ENCODE measurements around the gene PRX. TPM values are rescaled to one million over a fixed set of nuclear protein-coding genes. Genes with fewer than 3 reads are reported as not detected.

PRX gene
- total RNA-seq, 4 donors from 2014 or later = 454 to 667 (median 548) TPM

- no peak for DNase-seq (ENCODE audit: low spot score in 2 of 2)
- TF ChIP-seq EP300 (IDR thresholded peaks at IDR 0.05) (no peak), CTCF (IDR thresholded peaks at IDR 0.05) (no peak), POLR2A (IDR thresholded peaks at IDR 0.05) (no peak)
- H3K27me3 ChIP-seq = no peaks in the 10 kb centered on the region
- H3K9me3 ChIP-seq = no peaks in the 10 kb centered on the region
- H3K36me3 ChIP-seq = no peaks in the 10 kb centered on the region
- WGBS, 2 donors = 90 to 95% methylated on average over 33 of the region's 33 CpGs
- H3K4me1 ChIP-seq = no peaks in the 10 kb centered on the region
- no peak overlapping the region for H3K27ac ChIP-seq
- no peak overlapping the region for H3K4me3 ChIP-seq
These were observed 23.6 kb downstream of the PRX start for GRCh38 chr19:40389404-40390083.

GRCh38 chr19:40388481-40388880, 24.7 kb downstream of the PRX start:
- H3K36me3 ChIP-seq = no peaks in the 10 kb centered on the region
- DNase-seq (ENCODE audit: low spot score in 2 of 2) = no peak
- TF ChIP-seq EP300 (IDR thresholded peaks at IDR 0.05) = no peak
- no peak for TF ChIP-seq POLR2A (IDR thresholded peaks at IDR 0.05)
- no peak for TF ChIP-seq CTCF (IDR thresholded peaks at IDR 0.05)
- H3K9me3 ChIP-seq = no peaks in the 10 kb centered on the region
- no peaks in the 10 kb centered on the region for H3K4me1 ChIP-seq
- H3K27me3 ChIP-seq = no peaks in the 10 kb centered on the region
- H3K4me3 ChIP-seq = no peak overlapping the region
- H3K27ac ChIP-seq = no peak overlapping the region
- WGBS, 2 donors = 71 to 74% methylated on average over 3 of the region's 3 CpGs

- no peaks in the 10 kb centered on the region for H3K9me3 ChIP-seq
- no peaks in the 10 kb centered on the region for H3K27me3 ChIP-seq
- no peak for DNase-seq (ENCODE audit: low spot score in 2 of 2)
- no peak overlapping the region for H3K4me3 ChIP-seq
- no peaks in the 10 kb centered on the region for H3K36me3 ChIP-seq
- H3K27ac ChIP-seq = no peak overlapping the region
- H3K4me1 ChIP-seq = peaks cover 0 to 4% (median 0%) of the 10 kb centered on the region in 4 donors
- 91 to 94% methylated on average over 10 of the region's 10 CpGs for WGBS, 2 donors
- no peak for TF ChIP-seq EP300 (IDR thresholded peaks at IDR 0.05)
- TF ChIP-seq POLR2A (IDR thresholded peaks at IDR 0.05) = no peak
- no peak for TF ChIP-seq CTCF (IDR thresholded peaks at IDR 0.05)
These were observed 26.0 kb downstream of the PRX start for GRCh38 chr19:40387155-40387554.

- Histone ChIP-seq H3K27ac (peak overlapping the region in 1 of 4 donors; percentile 20), H3K4me3 (no peak overlapping the region), H3K36me3 (peaks cover 0 to 27% (median 0%) of the 10 kb centered on the region in 3 donors), H3K9me3 (no peaks in the 10 kb centered on the region), H3K4me1 (peaks cover 0 to 4% (median 0%) of the 10 kb centered on the region in 4 donors), H3K27me3 (no peaks in the 10 kb centered on the region)
- TF ChIP-seq POLR2A (IDR thresholded peaks at IDR 0.05) (no peak), CTCF (IDR thresholded peaks at IDR 0.05) (no peak), EP300 (IDR thresholded peaks at IDR 0.05) (no peak)
- WGBS, 2 donors = 86 to 88% methylated on average over 25 to 28 of the region's 28 CpGs
- no peak for DNase-seq (ENCODE audit: low spot score in 2 of 2)
These were observed 29.4 kb downstream of the PRX start for GRCh38 chr19:40383668-40384248.

GRCh38 chr19:40381321-40381720, 31.9 kb downstream of the PRX start:
- no peak overlapping the region for H3K27ac ChIP-seq
- no peaks in the 10 kb centered on the region for H3K27me3 ChIP-seq
- TF ChIP-seq POLR2A (IDR thresholded peaks at IDR 0.05) (no peak), CTCF (IDR thresholded peaks at IDR 0.05) (no peak), EP300 (IDR thresholded peaks at IDR 0.05) (no peak)
- peaks cover 0 to 4% (median 0%) of the 10 kb centered on the region in 4 donors for H3K4me1 ChIP-seq
- DNase-seq (ENCODE audit: low spot score in 2 of 2) = no peak
- peaks cover 0 to 51% (median 0%) of the 10 kb centered on the region in 3 donors for H3K36me3 ChIP-seq
- 90 to 95% methylated on average over 3 of the region's 3 CpGs for WGBS, 2 donors
- H3K9me3 ChIP-seq = no peaks in the 10 kb centered on the region
- H3K4me3 ChIP-seq = no peak overlapping the region
